ENCODE data around the gene B4GALT6. TPM values are rescaled to one million over a fixed set of nuclear protein-coding genes. Genes with fewer than 3 reads are reported as not detected.
A peak's percentile ranks its signal among the peaks of the same experiment; 100 is the strongest.

Gene B4GALT6
- total and polyA plus RNA-seq, 2 of the 13 experiments (the other 11 are each of a cell fraction or from before 2014, with no cell fraction given), result 1.9 to 3.3 TPM

DNA sequence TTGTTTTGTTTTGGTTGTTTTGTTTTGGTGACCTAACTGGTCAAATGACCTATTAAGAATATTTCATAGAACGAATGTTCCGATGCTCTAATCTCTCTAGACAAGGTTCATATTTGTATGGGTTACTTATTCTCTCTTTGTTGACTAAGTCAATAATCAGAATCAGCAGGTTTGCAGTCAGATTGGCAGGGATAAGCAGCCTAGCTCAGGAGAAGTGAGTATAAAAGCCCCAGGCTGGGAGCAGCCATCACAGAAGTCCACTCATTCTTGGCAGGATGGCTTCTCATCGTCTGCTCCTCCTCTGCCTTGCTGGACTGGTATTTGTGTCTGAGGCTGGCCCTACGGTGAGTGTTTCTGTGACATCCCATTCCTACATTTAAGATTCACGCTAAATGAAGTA is 92.8 kb downstream of the B4GALT6 start, which contains the start of gene TTR (continued):
- no peak for TF ChIP-seq ZNF224 (CRISPR knock-in tag; IDR thresholded peaks at IDR 0.05)
- TF ChIP-seq ZNF20 (CRISPR knock-in tag; IDR thresholded peaks at IDR 0.05), result no peak
- no peak for TF ChIP-seq ZC3H13 (CRISPR knock-in tag; IDR thresholded peaks at IDR 0.05)
- 0 out of 2 replicates have a peak, but pooled peaks have one; percentile 21 for TF ChIP-seq PATZ1 (CRISPR knock-in tag; IDR thresholded peaks at IDR 0.05)
- TF ChIP-seq ONECUT2 (CRISPR knock-in tag; IDR thresholded peaks at IDR 0.05), result peak; percentile 45; the same call in 1 of the 2 replicates
- no peak for TF ChIP-seq ZNF512B (CRISPR knock-in tag; IDR thresholded peaks at IDR 0.05; ENCODE audit: borderline replicate concordance)
- no peak; the same call in 1 of the 2 replicates for TF ChIP-seq ZNF652 (CRISPR knock-in tag; IDR thresholded peaks at IDR 0.05; ENCODE audit: borderline replicate concordance, low read depth)
- TF ChIP-seq SALL2 (CRISPR knock-in tag; IDR thresholded peaks at IDR 0.05), result 0 out of 2 replicates have a peak, but pooled peaks have one; percentile 27
- TF ChIP-seq KLF9 (CRISPR knock-in tag; IDR thresholded peaks at IDR 0.05; ENCODE audit: low read depth), result no peak
- TF ChIP-seq, protein P1, sequence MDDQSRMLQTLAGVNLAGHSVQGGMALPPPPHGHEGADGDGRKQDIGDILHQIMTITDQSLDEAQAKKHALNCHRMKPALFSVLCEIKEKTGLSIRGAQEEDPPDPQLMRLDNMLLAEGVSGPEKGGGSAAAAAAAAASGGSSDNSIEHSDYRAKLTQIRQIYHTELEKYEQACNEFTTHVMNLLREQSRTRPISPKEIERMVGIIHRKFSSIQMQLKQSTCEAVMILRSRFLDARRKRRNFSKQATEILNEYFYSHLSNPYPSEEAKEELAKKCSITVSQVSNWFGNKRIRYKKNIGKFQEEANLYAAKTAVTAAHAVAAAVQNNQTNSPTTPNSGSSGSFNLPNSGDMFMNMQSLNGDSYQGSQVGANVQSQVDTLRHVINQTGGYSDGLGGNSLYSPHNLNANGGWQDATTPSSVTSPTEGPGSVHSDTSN (CRISPR knock-in tag; IDR thresholded peaks at IDR 0.05; ENCODE audit: borderline replicate concordance), result no peak
- no peak for TF ChIP-seq KAT7 (CRISPR knock-in tag; IDR thresholded peaks at IDR 0.05; ENCODE audit: borderline replicate concordance)
- TF ChIP-seq ZNF709 (CRISPR knock-in tag; IDR thresholded peaks at IDR 0.05), result no peak
- TF ChIP-seq HES4 (CRISPR knock-in tag; IDR thresholded peaks at IDR 0.05; ENCODE audit: borderline replicate concordance), result no peak
- TF ChIP-seq SIN3B (IDR thresholded peaks at IDR 0.05; ENCODE audit: low read length), result no peak
- TF ChIP-seq NPAS2 (CRISPR knock-in tag; IDR thresholded peaks at IDR 0.05; ENCODE audit: borderline replicate concordance), result no peak
- no peak for TF ChIP-seq LCORL (IDR thresholded peaks at IDR 0.05)
- TF ChIP-seq LCORL (CRISPR knock-in tag; IDR thresholded peaks at IDR 0.05), result no peak
- TF ChIP-seq ZNF547 (CRISPR knock-in tag; IDR thresholded peaks at IDR 0.05), result no peak
- no peak for TF ChIP-seq BCL3 (CRISPR knock-in tag; IDR thresholded peaks at IDR 0.05)
- TF ChIP-seq ZFX (CRISPR knock-in tag; IDR thresholded peaks at IDR 0.05; ENCODE audit: low read depth), result no peak
- TF ChIP-seq MBNL3 (CRISPR knock-in tag; conservative IDR thresholded peaks at IDR 0.05), result no peak

Data from HepG2 (cell line).